Activated CD8-positive, alpha-beta T cell treated with anti-CD3 and anti-CD28 coated beads, Interleukin-2, amount 10 ng/mL, durations not matched to agents 7 days and 5 days (primary cell): ENCODE measurements around the gene TRIM17. TPM values are rescaled to one million over a fixed set of nuclear protein-coding genes. Genes with fewer than 3 reads are reported as not detected.

Experiments used
- ATAC-seq: fragments of 150-1000 bp; cut with Tn5 transposase; one replicate; pipeline ENCODE4 v1.10.0; 2021; ENCODE audit warnings: moderate library complexity
- CTCF ChIA-PET: fragments of 350-600 bp; sonication (Branson Sonifier 250); formaldehyde crosslinking; loops from one replicate; lab custom pipeline; 2021; ENCODE audit warnings: antibody characterized with exemption; lab: Charles Lee
- POLR2A ChIA-PET: fragments of 350-600 bp; sonication (Branson Sonifier 250); formaldehyde crosslinking; loops from one replicate; lab custom pipeline; 2021; ENCODE audit warnings: antibody characterized with exemption; lab: Charles Lee
- DNase-seq: peaks from one replicate; pipeline ENCODE4 v3.0.0-alpha.2; 2020
- H3K27ac Mint-ChIP-seq: one replicate; pipeline ENCODE4 v1.8.0; 2021; ENCODE audit warnings: mild to moderate bottlenecking, mixed read lengths
- H3K27me3 Mint-ChIP-seq: one replicate; pipeline ENCODE4 v1.8.0; 2021; ENCODE audit warnings: low read depth, mixed read lengths
- H3K36me3 Mint-ChIP-seq: one replicate; pipeline ENCODE4 v1.8.0; 2021; ENCODE audit warnings: low read depth, mixed read lengths
- H3K4me1 Mint-ChIP-seq: one replicate; pipeline ENCODE4 v1.8.0; 2021; ENCODE audit warnings: low read depth, mixed read lengths
- H3K4me3 Mint-ChIP-seq: one replicate; pipeline ENCODE4 v1.8.0; 2021; ENCODE audit warnings: mild to moderate bottlenecking, mixed read lengths
- H3K9me3 Mint-ChIP-seq: one replicate; pipeline ENCODE4 v1.8.0; 2022; ENCODE audit warnings: mixed read lengths; ENCODE audit not compliant: insufficient read depth
- microRNA-seq: library from miRNA; unstranded; fragments of <30 nt; microRNA quantifications from one replicate; pipeline ENCODE4 v1.2.0, GENCODE V29; 2022
- total RNA-seq, 2 experiments: library from RNA; stranded (reverse); gene quantifications; one replicate each; pipeline ENCODE4 v1.2.3, GENCODE V29; 2021

The TRIM17 gene
- total RNA-seq, 2 experiments from 2014 or later: 2.8 to 4.0 TPM

DNA sequence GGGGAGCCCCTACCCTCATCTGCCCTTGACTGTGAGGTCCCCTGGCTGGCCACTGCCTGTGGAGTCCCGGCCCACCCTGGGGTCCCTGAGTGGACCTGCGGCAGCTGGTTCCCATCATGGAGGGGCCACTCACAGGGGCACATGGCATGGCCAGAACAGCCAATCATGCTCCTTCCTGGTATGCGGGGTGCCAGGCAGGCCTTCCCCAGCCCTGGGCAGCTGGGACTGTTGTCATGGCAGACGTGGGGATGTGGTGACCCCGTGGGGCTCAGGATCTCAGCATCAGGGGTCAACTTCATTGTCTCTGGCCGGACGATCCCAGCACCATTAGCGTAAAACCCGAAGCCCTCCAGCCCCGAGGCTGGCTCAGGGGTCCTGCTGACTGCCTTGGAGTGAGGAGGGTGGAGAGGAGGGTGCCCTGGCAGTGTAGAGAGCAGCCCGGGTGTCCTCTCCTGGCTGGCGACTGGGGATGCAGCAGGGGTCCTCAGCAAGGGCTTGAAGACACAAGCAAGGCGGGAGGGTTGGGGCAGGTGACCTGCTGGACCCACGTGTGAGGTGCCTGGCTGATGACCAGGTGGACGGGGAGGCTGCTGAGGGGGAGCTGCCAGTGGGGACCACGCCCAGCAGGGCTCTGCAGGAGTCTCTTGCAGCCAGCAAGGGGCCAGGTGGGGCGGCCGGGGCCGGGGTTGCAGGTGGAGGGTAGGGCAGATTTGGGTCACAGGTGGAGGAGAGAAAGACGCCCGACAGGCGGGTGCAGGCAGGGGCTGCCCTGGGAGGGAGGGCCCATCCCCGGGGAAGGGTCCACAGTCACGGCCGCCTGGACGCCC lies 55.1 kb downstream of the TRIM17 start:
- Mint-ChIP-seq H3K27ac (no peak overlapping the region), H3K27me3 (no peaks in the 10 kb centered on the region), H3K4me1 (peaks cover 10% of the 10 kb centered on the region), H3K9me3 (no peaks in the 10 kb centered on the region), H3K36me3 (no peaks in the 10 kb centered on the region), H3K4me3 (no peak overlapping the region)
- ChIA-PET CTCF (no interaction called here), POLR2A (no interaction called here)
- DNase-seq: no peak
- ATAC-seq: no peak

DNA sequence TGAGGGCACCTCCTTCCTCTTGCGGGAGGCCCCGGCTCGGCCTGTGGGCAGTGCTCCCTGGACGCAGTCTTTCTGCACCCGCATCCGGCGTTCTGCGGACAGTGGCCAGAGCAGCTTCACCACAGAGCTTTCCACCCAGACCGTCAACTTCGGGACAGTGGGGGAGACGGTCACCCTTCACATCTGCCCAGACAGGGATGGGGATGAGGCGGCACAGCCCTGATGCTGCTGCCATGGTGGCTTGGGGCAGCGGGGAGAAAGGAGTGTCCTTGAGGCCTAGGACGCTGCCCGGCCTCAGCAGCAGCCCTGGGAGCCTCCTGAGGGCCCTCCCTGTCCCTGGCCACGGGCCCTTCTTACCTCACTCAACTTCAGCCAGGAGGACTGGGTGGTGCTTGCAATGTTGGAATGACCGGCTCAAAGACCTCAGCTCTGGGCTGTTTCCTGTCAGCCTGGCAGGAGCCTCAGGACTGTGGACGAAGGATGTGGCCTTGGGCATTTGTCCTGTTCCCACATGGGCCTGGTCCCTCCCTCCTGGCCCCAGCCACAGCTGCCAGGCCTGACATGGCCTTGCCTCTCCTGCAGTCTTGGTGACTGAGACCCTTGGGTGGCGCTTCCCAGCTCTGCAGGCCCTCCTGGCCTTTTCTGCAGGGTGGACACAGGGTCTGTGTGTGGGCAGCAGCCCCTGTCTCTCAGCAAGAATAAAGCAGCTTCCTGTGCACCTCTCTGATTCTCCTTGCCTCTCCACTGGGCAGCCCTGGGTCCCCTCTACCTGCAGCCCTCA lies 55.9 kb downstream of the TRIM17 start:
- ATAC-seq: no peak
- no peak overlapping the region for H3K4me3 Mint-ChIP-seq
- no peaks in the 10 kb centered on the region for H3K36me3 Mint-ChIP-seq
- CTCF ChIA-PET: no interaction called here
- H3K4me1 Mint-ChIP-seq: peaks cover 10% of the 10 kb centered on the region
- POLR2A ChIA-PET: no interaction called here
- no peak for DNase-seq
- no peak overlapping the region for H3K27ac Mint-ChIP-seq
- no peaks in the 10 kb centered on the region for H3K27me3 Mint-ChIP-seq
- no peaks in the 10 kb centered on the region for H3K9me3 Mint-ChIP-seq

- no peak overlapping the region for H3K4me3 Mint-ChIP-seq
- POLR2A ChIA-PET: no interaction called here
- ATAC-seq (no peak), DNase-seq (no peak)
- H3K27me3 Mint-ChIP-seq: no peaks in the 10 kb centered on the region
- no peaks in the 10 kb centered on the region for H3K36me3 Mint-ChIP-seq
- H3K9me3 Mint-ChIP-seq: no peaks in the 10 kb centered on the region
- H3K27ac Mint-ChIP-seq: no peak overlapping the region
- H3K4me1 Mint-ChIP-seq: peaks cover 10% of the 10 kb centered on the region
- CTCF ChIA-PET: no interaction called here
Measured at GRCh38 chr1:228359613-228360532, 56.8 kb downstream of the TRIM17 start.

- Mint-ChIP-seq H3K36me3 (no peaks in the 10 kb centered on the region), H3K9me3 (no peaks in the 10 kb centered on the region), H3K4me1 (peaks cover 10% of the 10 kb centered on the region), H3K27ac (peak overlapping the region; percentile 30), H3K4me3 (no peak overlapping the region), H3K27me3 (no peaks in the 10 kb centered on the region)
- DNase-seq: no peak
- no peak for ATAC-seq
- ChIA-PET CTCF (no interaction called here), POLR2A (interaction anchor here (1.0 kb wide), 1 partner anchor 134 kb away, joined by 4 read pairs; no protein-coding TSS in a partner anchor)
Measured at GRCh38 chr1:228358764-228359612, 57.7 kb downstream of the TRIM17 start.

DNA sequence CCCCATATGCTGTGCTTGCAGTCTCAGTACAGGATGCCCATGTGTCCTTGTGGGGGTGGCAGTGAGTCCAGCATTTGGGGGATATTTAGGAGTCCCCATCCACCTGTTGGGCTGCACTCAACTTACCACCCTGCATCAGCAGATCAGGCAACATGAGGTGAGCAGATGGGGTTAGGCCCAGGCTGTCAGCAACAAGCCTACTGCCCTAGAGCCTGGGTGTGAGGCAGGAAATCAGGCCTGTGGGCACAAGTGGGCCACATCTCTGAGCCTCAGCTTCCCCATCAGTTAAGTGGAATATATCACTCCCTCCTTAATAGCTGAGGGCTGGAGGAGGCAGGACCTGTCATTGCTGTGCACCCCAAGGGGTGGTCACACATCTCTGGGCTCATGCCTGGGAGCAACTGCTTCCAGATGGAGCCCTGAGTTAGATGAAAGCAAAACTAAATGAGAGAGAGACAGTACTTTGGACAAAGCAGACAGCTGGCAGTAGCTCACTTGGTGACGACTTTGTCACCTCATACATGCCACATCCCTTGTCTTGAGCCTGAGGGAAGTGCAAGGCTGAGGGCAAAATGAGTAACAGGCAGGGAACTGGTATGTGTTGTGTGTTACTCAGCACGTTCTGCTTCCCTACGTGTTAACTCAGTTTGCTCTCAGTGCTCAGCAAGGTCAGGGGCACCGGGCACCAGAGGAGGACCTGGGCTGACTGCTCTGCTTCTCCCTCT lies 58.5 kb downstream of the TRIM17 start:
- no peak for ATAC-seq
- H3K4me3 Mint-ChIP-seq: no peak overlapping the region

More for the DNA sequence above, 58.5 kb downstream of the TRIM17 start:
- Mint-ChIP-seq H3K4me1 (peaks cover 10% of the 10 kb centered on the region), H3K9me3 (no peaks in the 10 kb centered on the region), H3K36me3 (no peaks in the 10 kb centered on the region), H3K27me3 (no peaks in the 10 kb centered on the region), H3K27ac (peak overlapping the region; percentile 35)
- POLR2A ChIA-PET: interaction anchor here (1.0 kb wide), 1 partner anchor 133 kb away, joined by 4 read pairs; no protein-coding TSS in a partner anchor
- CTCF ChIA-PET: no interaction called here
- no peak for DNase-seq

Small RNA genes lying within 50 kb of the gene (microRNA-seq; reads per million reads assigned to microRNA genes)
- gene MIR4666A: not detected
- not detected for gene MIR6742

Other genes with a start within 250 kb of the TRIM17 start
- gene OBSCN, start 208.8 kb downstream of the TRIM17 start, total RNA-seq: 10 to 100 TPM; 12.3 to 14.4 TPM
- 10 to 100 TPM; 66.5 to 71.9 TPM for gene TRIM11, start 10.0 kb downstream of the TRIM17 start, total RNA-seq
- 100 to 1,000 TPM; 129 to 139 TPM for gene RNF187, start 70.5 kb upstream of the TRIM17 start, total RNA-seq